H9 (cell line): Measurements from ENCODE around the gene LRRC27. TPM values are rescaled to one million over a fixed set of nuclear protein-coding genes. Genes with fewer than 3 reads are reported as not detected.

Experiments
- DNase-seq: peaks from one replicate; pipeline ENCODE4 v3.0.0-alpha.2; 2017
- H2AFZ ChIP-seq: one replicate; pipeline ENCODE4 v1.6.1; 2013; ENCODE audit warnings: mild to moderate bottlenecking, low read length, control low read depth, moderate library complexity
- H2AK5ac ChIP-seq: 2 replicates; pipeline ENCODE4 v1.6.1; 2013; ENCODE audit warnings: low read length, control low read depth, mixed read lengths; ENCODE audit not compliant: insufficient read length
- H2BK120ac ChIP-seq: one replicate; pipeline ENCODE4 v1.6.1; 2013; ENCODE audit warnings: low read depth, mild to moderate bottlenecking, low read length, control low read depth, inconsistent platforms; ENCODE audit not compliant: poor library complexity, severe bottlenecking
- H2BK12ac ChIP-seq: 2 replicates; pipeline ENCODE4 v1.6.1; 2013; ENCODE audit warnings: low read length, control low read depth, mixed read lengths, low read depth; ENCODE audit not compliant: insufficient read length
- H2BK15ac ChIP-seq: 2 replicates; pipeline ENCODE4 v1.6.1; 2013; ENCODE audit warnings: low read depth, low read length, control low read depth
- H2BK20ac ChIP-seq: one replicate; pipeline ENCODE4 v1.6.1; 2013; ENCODE audit warnings: low read depth, mild to moderate bottlenecking, low read length, control low read depth, inconsistent platforms; ENCODE audit not compliant: poor library complexity, severe bottlenecking
- H2BK5ac ChIP-seq: 2 replicates; pipeline ENCODE4 v1.6.1; 2013; ENCODE audit warnings: low read length, control low read depth, mixed read lengths; ENCODE audit not compliant: insufficient read length
- H3K14ac ChIP-seq: 2 replicates; pipeline ENCODE4 v1.6.1; 2013; ENCODE audit warnings: low read length, control low read depth; ENCODE audit not compliant: insufficient read depth
- H3K18ac ChIP-seq: 2 replicates; pipeline ENCODE4 v1.6.1; 2013; ENCODE audit warnings: low read depth, mild to moderate bottlenecking, mixed read lengths, low read length, control low read depth; ENCODE audit not compliant: insufficient read length
- H3K23ac ChIP-seq: 2 replicates; pipeline ENCODE4 v1.6.1; 2013; ENCODE audit warnings: low read length, control low read depth, mixed read lengths, low read depth; ENCODE audit not compliant: insufficient read length
- H3K23me2 ChIP-seq: 2 replicates; pipeline ENCODE4 v1.6.1; 2013; ENCODE audit warnings: low read depth, mild to moderate bottlenecking, mixed read lengths, low read length, control low read depth; ENCODE audit not compliant: insufficient read length, poor library complexity, severe bottlenecking
- H3K27ac ChIP-seq: 2 replicates; pipeline ENCODE4 v1.5.1; 2013; ENCODE audit warnings: low read length, control low read depth, mixed read lengths, low read depth; ENCODE audit not compliant: insufficient read length
- H3K27me3 ChIP-seq: 2 replicates; pipeline ENCODE4 v1.6.1; 2013; ENCODE audit warnings: low read length, control low read depth, inconsistent platforms; ENCODE audit not compliant: insufficient read depth
- H3K4ac ChIP-seq: 2 replicates; pipeline ENCODE4 v1.6.1; 2013; ENCODE audit warnings: low read depth, mild to moderate bottlenecking, control low read depth, inconsistent platforms, low read length, moderate library complexity
- H3K4me1 ChIP-seq: 2 replicates; pipeline ENCODE4 v1.6.1; 2013; ENCODE audit warnings: low read length, control low read depth, inconsistent platforms; ENCODE audit not compliant: insufficient read depth
- H3K4me2 ChIP-seq: 2 replicates; pipeline ENCODE4 v1.6.1; 2013; ENCODE audit warnings: low read length, control low read depth, mixed read lengths; ENCODE audit not compliant: insufficient read length, insufficient read depth
- H3K56ac ChIP-seq: 2 replicates; pipeline ENCODE4 v1.6.1; 2013; ENCODE audit warnings: low read depth, mild to moderate bottlenecking, mixed read lengths, low read length, control low read depth; ENCODE audit not compliant: insufficient read length
- H3K79me1 ChIP-seq: 2 replicates; pipeline ENCODE4 v1.6.1; 2013; ENCODE audit warnings: low read depth, mild to moderate bottlenecking, moderate library complexity, low read length, control low read depth, inconsistent platforms; ENCODE audit not compliant: insufficient read depth, poor library complexity, severe bottlenecking
- H3K79me2 ChIP-seq: 2 replicates; pipeline ENCODE4 v1.6.1; 2013; ENCODE audit warnings: low read length, control low read depth, inconsistent platforms; ENCODE audit not compliant: insufficient read depth
- H3K9ac ChIP-seq: 2 replicates; pipeline ENCODE4 v1.6.1; 2013; ENCODE audit warnings: low read length, control low read depth, mixed read lengths; ENCODE audit not compliant: insufficient read length; ENCODE audit errors: extremely low read depth
- H3K9me3 ChIP-seq: one replicate; pipeline ENCODE4 v1.6.1; 2013; ENCODE audit warnings: low read depth, low read length, inconsistent platforms; ENCODE audit not compliant: control insufficient read depth
- H3T11ph ChIP-seq: one replicate; pipeline ENCODE4 v1.6.1; 2013; ENCODE audit warnings: mild to moderate bottlenecking, low read length, control low read depth, inconsistent platforms
- H4K20me1 ChIP-seq: one replicate; pipeline ENCODE4 v1.6.1; 2013; ENCODE audit not compliant: control insufficient read depth, insufficient read length, insufficient read depth
- H4K5ac ChIP-seq: 2 replicates; pipeline ENCODE4 v1.6.1; 2013; ENCODE audit warnings: low read depth, mild to moderate bottlenecking, mixed read lengths, low read length, control low read depth; ENCODE audit not compliant: insufficient read length
- H4K8ac ChIP-seq: replicated peaks from 2 replicates; pipeline ENCODE4 v1.6.1; 2013; ENCODE audit warnings: low read length, control low read depth, mixed read lengths, low read depth; ENCODE audit not compliant: insufficient read length
- H4K91ac ChIP-seq: 2 replicates; pipeline ENCODE4 v1.6.1; 2013; ENCODE audit warnings: low read depth, mild to moderate bottlenecking, moderate library complexity, mixed read lengths, low read length, control low read depth; ENCODE audit not compliant: insufficient read length
- H3K27ac Mint-ChIP-seq, 3 experiments: 2 replicates in 2 of 3; 3 replicates in 1 of 3; pipeline ENCODE4 v1.8.0; 2020 to 2021; ENCODE audit warnings: mixed read lengths in 3 of 3, mild to moderate bottlenecking in 1 of 3, moderate library complexity in 1 of 3
- H3K27me3 Mint-ChIP-seq: 2 replicates; pipeline ENCODE4 v1.8.0; 2021; ENCODE audit warnings: low read depth, mild to moderate bottlenecking, moderate library complexity, mixed read lengths
- H3K36me3 Mint-ChIP-seq, 3 experiments: 2 replicates in 2 of 3; 3 replicates in 1 of 3; pipeline ENCODE4 v1.8.0; 2020 to 2021; ENCODE audit warnings: low read depth in 3 of 3, mixed read lengths in 3 of 3; ENCODE audit not compliant: insufficient read depth in 1 of 3
- H3K4me1 Mint-ChIP-seq, 2 experiments: 2 replicates each; pipeline ENCODE4 v1.8.0; 2020; ENCODE audit warnings: mixed read lengths in 2 of 2
- H3K4me3 Mint-ChIP-seq, 2 experiments: 2 replicates in 1 of 2; 3 replicates in 1 of 2; pipeline ENCODE4 v1.8.0; 2020 to 2021; ENCODE audit warnings: mild to moderate bottlenecking in 2 of 2, mixed read lengths in 2 of 2, moderate library complexity in 1 of 2
- H3K9me3 Mint-ChIP-seq, 2 experiments: 2 replicates in 1 of 2; 3 replicates in 1 of 2; pipeline ENCODE4 v1.8.0; 2020; ENCODE audit warnings: mild to moderate bottlenecking in 2 of 2, mixed read lengths in 2 of 2, moderate library complexity in 1 of 2
- CTCF ChIP-seq: fragments of 200-600 bp; sonication (generic); conservative IDR thresholded peaks from 3 replicates; pipeline ENCODE4 v1.8.0; 2021; ENCODE audit warnings: antibody characterized with exemption, mild to moderate bottlenecking
- WGBS: extraction: QIAGEN DNeasy Blood & Tissue Kit; methylation state at CpG from one replicate; pipeline ENCODE4 v1.1.7; 2013; ENCODE audit warnings: missing lambda C conversion rate, low lambda C conversion rate, mixed read lengths; ENCODE audit not compliant: insufficient read length; ENCODE audit errors: extremely low coverage; 5-methylcytosine and 5-hydroxymethylcytosine counted together
- total RNA-seq: library from RNA; stranded (reverse); gene quantifications from 2 replicates; pipeline ENCODE4 v1.2.1, GENCODE V29; 2021

LRRC27 gene
- total RNA-seq, 1 experiment from 2014 or later, result 2.7 TPM

GRCh38 chr10:132389433-132390169 lies 57.6 kb downstream of the LRRC27 start:
- no peaks in the 10 kb centered on the region for H3K23me2 ChIP-seq
- no peaks in the 10 kb centered on the region for H3K27me3 ChIP-seq
- H2BK5ac ChIP-seq, result no peak overlapping the region
- peaks cover 7 to 8% of the 10 kb centered on the region in 2 experiments for H3K9me3 Mint-ChIP-seq
- H2AFZ ChIP-seq, result no peak overlapping the region
- H2BK20ac ChIP-seq, result no peak overlapping the region
- no peak overlapping the region for H3K4ac ChIP-seq
- no peak overlapping the region for H3K4me2 ChIP-seq
- no peak overlapping the region for H2AK5ac ChIP-seq
- no peak overlapping the region for H3K56ac ChIP-seq
- no CpG with 5 or more reads among the region's 16 CpGs for WGBS
- H2BK12ac ChIP-seq, result no peak overlapping the region
- H4K8ac ChIP-seq, result no peak overlapping the region
- H2BK15ac ChIP-seq, result no peak overlapping the region
- peaks cover 0 to 8% (median 7%) of the 10 kb centered on the region in 3 experiments; a peak in 3 of 7 replicates for H3K36me3 Mint-ChIP-seq
- H4K5ac ChIP-seq, result no peak overlapping the region
- DNase-seq, result peak; percentile 77
- no peaks in the 10 kb centered on the region for H3K79me1 ChIP-seq
- H3K18ac ChIP-seq, result no peak overlapping the region
- H2BK120ac ChIP-seq, result no peak overlapping the region
- no peaks in the 10 kb centered on the region for H4K20me1 ChIP-seq
- H3K27ac ChIP-seq, result no peak overlapping the region
- peaks cover 7% of the 10 kb centered on the region for H3K27me3 Mint-ChIP-seq
- no peak overlapping the region for H3K27ac Mint-ChIP-seq
- H3K9ac ChIP-seq, result no peak overlapping the region
- no peaks in the 10 kb centered on the region for H3K79me2 ChIP-seq
- H4K91ac ChIP-seq, result no peak overlapping the region
- no peak overlapping the region for H3T11ph ChIP-seq
- no peaks in the 10 kb centered on the region for H3K4me1 ChIP-seq
- no peak overlapping the region for H3K4me3 Mint-ChIP-seq
- no peak overlapping the region for H3K14ac ChIP-seq
- no peaks in the 10 kb centered on the region for H3K9me3 ChIP-seq
- peaks cover 5 to 12% of the 10 kb centered on the region in 2 experiments for H3K4me1 Mint-ChIP-seq
- no peak overlapping the region for H3K23ac ChIP-seq
- no peak for TF ChIP-seq CTCF
